ENCODE measurements around the gene SNX25. TPM values are rescaled to one million over a fixed set of nuclear protein-coding genes. Genes with fewer than 3 reads are reported as not detected.
"Not testable (repeated sequence)": the region's sequence is repeated elsewhere in the genome, so short reads cannot be mapped to it uniquely, and the experiment has no call there.

SNX25 gene
- total RNA-seq, 6 donors from 2014 or later: 62.9 to 178 (median 123) TPM

DNA sequence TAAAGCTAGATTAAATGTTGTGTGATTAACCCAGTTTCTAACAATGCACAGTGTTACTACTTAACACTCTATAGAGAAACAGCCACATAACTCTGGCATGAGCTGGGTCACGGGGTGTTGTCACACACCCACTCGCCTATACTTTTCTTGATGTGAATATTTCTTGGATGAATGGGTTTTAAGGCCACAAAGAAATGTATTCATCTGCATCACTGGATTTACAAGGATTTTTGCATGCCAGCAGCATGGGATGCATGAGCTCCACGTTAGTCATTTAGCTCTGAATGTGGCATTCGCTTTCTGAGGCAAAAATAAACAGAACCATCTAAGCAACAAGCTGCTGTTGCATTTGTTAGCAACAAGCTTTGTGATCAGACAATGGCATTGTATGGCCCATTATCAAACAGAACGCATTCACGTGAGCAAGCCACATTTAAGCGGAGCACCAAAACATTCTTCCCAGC lies 96.6 kb downstream of the SNX25 start:
- ATAC-seq (ENCODE audit: low FRiP score in 2 of 2) (no peak), DNase-seq (no peak)
- Histone ChIP-seq H3K4me1 (peaks cover 0 to 29% (median 13%) of the 10 kb centered on the region in 4 donors), H3K9me3 (no peaks in the 10 kb centered on the region), H3K27ac (peak overlapping the region in 1 of 4 donors; percentile 13), H3K4me3 (no peak overlapping the region), H3K36me3 (peaks cover 0 to 17% (median 12%) of the 10 kb centered on the region in 4 donors), H3K27me3 (no peaks in the 10 kb centered on the region)
- TF ChIP-seq POLR2A (IDR thresholded peaks at IDR 0.05): no peak
- TF ChIP-seq, protein P1, sequence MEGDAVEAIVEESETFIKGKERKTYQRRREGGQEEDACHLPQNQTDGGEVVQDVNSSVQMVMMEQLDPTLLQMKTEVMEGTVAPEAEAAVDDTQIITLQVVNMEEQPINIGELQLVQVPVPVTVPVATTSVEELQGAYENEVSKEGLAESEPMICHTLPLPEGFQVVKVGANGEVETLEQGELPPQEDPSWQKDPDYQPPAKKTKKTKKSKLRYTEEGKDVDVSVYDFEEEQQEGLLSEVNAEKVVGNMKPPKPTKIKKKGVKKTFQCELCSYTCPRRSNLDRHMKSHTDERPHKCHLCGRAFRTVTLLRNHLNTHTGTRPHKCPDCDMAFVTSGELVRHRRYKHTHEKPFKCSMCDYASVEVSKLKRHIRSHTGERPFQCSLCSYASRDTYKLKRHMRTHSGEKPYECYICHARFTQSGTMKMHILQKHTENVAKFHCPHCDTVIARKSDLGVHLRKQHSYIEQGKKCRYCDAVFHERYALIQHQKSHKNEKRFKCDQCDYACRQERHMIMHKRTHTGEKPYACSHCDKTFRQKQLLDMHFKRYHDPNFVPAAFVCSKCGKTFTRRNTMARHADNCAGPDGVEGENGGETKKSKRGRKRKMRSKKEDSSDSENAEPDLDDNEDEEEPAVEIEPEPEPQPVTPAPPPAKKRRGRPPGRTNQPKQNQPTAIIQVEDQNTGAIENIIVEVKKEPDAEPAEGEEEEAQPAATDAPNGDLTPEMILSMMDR (IDR thresholded peaks at IDR 0.05): no peak
- 87 to 91% methylated on average over 7 of the region's 7 CpGs for WGBS, 2 donors

DNA sequence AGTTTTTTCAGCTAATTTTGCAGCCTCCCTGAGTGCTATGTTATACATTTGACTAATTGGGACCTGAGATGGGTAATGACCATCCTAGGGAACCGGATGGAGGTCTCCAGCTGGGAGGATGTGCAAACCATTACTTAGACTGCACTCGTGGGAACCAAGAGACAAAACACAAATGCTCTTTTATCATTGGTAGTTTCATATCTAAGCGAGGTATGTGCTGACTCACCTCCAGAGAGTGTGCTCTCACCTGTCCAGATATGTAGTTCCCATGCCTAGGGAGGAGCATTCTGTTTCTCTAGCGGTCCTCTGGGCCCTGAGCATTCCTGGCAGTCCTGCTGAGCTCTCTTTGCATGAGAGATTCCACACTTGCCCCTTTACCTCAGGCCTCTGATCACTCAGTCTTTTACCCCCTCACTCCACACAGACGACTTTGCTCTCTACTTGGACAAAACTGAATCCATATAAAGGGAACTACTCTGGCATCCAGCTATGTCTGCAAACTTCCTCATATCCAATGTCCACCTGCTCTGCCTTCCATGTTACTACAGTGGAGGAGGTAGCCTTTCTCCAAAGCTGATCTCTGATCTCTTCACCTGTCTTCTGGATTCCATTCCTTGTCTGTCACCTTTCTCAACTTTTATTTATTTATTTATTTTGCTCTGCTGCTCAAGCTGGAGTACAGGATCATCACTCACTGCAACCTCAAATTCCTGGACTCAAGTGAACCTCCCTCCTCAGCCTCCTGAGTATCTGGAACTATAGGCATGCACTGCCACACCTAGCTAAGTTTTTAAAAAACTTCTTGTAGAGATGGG lies 97.9 kb downstream of the SNX25 start:
- TF ChIP-seq POLR2A (IDR thresholded peaks at IDR 0.05) (no peak), EP300 (IDR thresholded peaks at IDR 0.05) (no peak), POLR2AphosphoS5 (IDR thresholded peaks at IDR 0.05) (no peak)
- TF ChIP-seq, protein P1 (IDR thresholded peaks at IDR 0.05): no peak
- ATAC-seq (ENCODE audit: low FRiP score in 2 of 2): no peak
- Histone ChIP-seq H3K9me3 (no peaks in the 10 kb centered on the region), H3K4me1 (peaks cover 0 to 25% (median 12%) of the 10 kb centered on the region in 4 donors), H3K36me3 (peaks cover 0 to 29% (median 19%) of the 10 kb centered on the region in 4 donors), H3K4me3 (no peak overlapping the region), H3K27me3 (no peaks in the 10 kb centered on the region), H3K27ac (no peak overlapping the region)
- DNase-seq: no peak
- 65 to 80% methylated on average over 5 of the region's 5 CpGs for WGBS, 2 donors

DNA sequence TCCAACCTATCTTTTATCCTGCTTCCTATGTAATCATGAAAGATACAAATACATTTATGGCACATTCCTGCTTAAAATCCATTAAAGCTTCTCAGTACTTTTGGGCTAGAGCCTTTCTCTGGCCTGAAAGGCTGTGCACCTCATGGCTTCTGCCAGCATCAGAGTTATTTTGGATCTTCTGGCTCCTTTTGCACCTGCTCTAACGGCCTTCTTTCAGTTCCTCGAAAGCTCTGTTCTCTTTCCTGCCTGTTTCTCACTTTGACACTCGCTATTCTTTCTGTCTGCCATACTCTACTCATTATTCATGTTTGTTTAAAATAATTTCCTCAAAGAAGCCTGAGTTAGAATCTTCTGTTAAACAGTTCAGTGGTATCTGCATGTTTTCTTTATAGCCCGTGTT lies 100.4 kb downstream of the SNX25 start:
- Histone ChIP-seq H3K36me3 (peaks cover 0 to 34% (median 24%) of the 10 kb centered on the region in 4 donors), H3K27ac (no peak overlapping the region), H3K27me3 (no peaks in the 10 kb centered on the region), H3K4me1 (peaks cover 0 to 9% (median 4%) of the 10 kb centered on the region in 4 donors), H3K9me3 (no peaks in the 10 kb centered on the region), H3K4me3 (no peak overlapping the region)
- no peak for ATAC-seq (ENCODE audit: low FRiP score in 2 of 2)
- DNase-seq: no peak
- WGBS, 2 donors: 77 to 81% methylated on average over 4 of the region's 4 CpGs
- TF ChIP-seq POLR2AphosphoS5 (IDR thresholded peaks at IDR 0.05) (no peak), EP300 (IDR thresholded peaks at IDR 0.05) (no peak)

DNA sequence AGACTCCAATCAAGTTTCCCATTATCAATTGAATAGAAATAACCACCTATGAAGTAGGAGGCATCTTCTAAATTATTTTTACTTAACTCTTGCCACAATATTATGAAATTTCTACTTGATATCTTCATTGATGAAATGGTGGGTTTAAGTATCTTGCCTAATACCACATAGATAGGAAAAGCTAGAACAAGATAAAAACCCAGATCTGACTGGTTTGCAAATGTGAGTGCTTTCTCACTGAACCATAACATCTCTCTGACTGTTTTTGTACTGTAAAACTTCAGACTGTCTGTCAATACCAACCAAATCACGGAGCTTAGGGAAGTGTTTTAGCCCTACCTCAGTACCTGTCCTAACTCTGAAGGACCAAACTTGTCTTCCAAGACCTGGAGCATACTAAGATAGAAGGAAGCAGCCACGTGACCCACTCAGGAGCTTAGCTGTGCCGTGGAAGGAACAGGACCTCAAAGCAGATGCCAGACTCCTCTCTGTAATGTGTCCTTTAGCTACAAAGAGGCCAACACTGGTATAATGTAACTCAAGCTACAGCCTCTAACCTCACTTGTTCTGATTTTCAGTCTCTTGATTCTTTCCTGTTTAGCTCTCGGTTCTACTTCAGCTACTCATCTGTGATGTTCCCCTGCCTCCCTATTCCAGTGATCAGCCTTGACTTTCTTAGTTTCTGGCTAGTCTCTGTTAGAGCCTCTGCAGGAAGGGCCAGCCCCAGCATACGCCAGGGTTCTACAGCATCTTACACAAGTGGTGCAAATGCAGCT lies 101.9 kb downstream of the SNX25 start:
- Histone ChIP-seq H3K9me3 (no peaks in the 10 kb centered on the region), H3K27ac (no peak overlapping the region), H3K36me3 (peaks cover 0 to 42% (median 26%) of the 10 kb centered on the region in 4 donors), H3K27me3 (no peaks in the 10 kb centered on the region), H3K4me1 (no peaks in the 10 kb centered on the region), H3K4me3 (no peak overlapping the region)
- DNase-seq: no peak
- 91 to 94% methylated on average over 5 of the region's 5 CpGs for WGBS, 2 donors
- no peak for ATAC-seq (ENCODE audit: low FRiP score in 2 of 2)
- TF ChIP-seq, protein P1 (IDR thresholded peaks at IDR 0.05): no peak
- TF ChIP-seq POLR2A (IDR thresholded peaks at IDR 0.05): no peak
- no peak for TF ChIP-seq EP300 (IDR thresholded peaks at IDR 0.05)
- no peak for TF ChIP-seq POLR2AphosphoS5 (IDR thresholded peaks at IDR 0.05)

DNA sequence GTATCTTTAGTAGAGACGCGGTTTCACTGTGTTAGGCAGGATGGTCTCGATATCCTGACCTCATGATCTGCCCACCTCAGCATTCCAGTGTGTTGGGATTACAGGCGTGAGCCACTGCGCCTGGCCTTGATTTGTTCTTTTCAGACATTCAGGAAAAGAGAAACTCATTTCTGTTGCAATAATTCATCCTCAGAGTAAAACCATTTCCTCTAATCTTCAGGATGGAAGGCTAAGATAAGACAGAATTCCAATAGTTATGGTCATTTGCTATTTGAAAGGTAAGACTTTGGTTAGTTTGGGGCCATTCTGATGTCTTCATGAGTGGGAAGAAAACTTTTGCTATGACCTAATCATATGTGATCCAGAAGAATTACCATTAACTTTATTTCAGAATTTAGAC lies 103.3 kb downstream of the SNX25 start:
- Histone ChIP-seq H3K36me3 (peaks cover 0 to 44% (median 29%) of the 10 kb centered on the region in 4 donors), H3K27ac (no peak overlapping the region), H3K4me1 (no peaks in the 10 kb centered on the region), H3K27me3 (no peaks in the 10 kb centered on the region), H3K4me3 (no peak overlapping the region), H3K9me3 (no peaks in the 10 kb centered on the region)
- ATAC-seq (ENCODE audit: low FRiP score in 2 of 2): no peak
- no peak for DNase-seq
- WGBS, 2 donors: 95 to 97% methylated on average over 5 of the region's 5 CpGs
- TF ChIP-seq, protein P1 (IDR thresholded peaks at IDR 0.05): no peak
- TF ChIP-seq POLR2AphosphoS5 (IDR thresholded peaks at IDR 0.05) (no peak), POLR2A (IDR thresholded peaks at IDR 0.05) (no peak), EP300 (IDR thresholded peaks at IDR 0.05) (no peak)

DNA sequence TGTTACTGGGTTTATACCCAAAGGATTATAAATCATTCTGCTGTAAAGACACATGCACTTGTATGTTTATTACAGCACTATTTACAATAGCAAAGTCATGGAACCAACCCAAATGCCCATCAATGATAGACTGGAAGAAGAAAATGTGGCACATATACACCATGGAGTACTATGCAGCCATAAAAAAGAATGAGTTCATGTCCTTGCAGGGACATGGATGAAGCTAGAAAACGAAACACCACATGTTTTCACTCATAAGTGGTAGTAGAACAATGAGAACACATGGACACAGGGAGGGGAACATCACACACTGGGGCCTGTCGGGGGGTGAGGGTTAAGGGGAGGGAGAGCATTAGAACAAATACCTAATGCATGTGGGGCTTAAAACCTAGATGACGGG lies 108.1 kb downstream of the SNX25 start:
- H3K27me3 ChIP-seq; ATAC-seq (ENCODE audit: low FRiP score in 2 of 2); H3K4me1 ChIP-seq; DNase-seq; H3K9me3 ChIP-seq; H3K4me3 ChIP-seq; H3K27ac ChIP-seq: not testable (repeated sequence)
- 78 to 96% methylated on average over 3 of the region's 3 CpGs for WGBS, 2 donors
- H3K36me3 ChIP-seq: peaks cover 0 to 29% (median 10%) of the 10 kb centered on the region in 4 donors
